ENCODE measurements around the gene MRAP. TPM values are rescaled to one million over a fixed set of nuclear protein-coding genes. Genes with fewer than 3 reads are reported as not detected.

MRAP gene
- total RNA-seq, 2 donors from 2014 or later: not detected

DNA sequence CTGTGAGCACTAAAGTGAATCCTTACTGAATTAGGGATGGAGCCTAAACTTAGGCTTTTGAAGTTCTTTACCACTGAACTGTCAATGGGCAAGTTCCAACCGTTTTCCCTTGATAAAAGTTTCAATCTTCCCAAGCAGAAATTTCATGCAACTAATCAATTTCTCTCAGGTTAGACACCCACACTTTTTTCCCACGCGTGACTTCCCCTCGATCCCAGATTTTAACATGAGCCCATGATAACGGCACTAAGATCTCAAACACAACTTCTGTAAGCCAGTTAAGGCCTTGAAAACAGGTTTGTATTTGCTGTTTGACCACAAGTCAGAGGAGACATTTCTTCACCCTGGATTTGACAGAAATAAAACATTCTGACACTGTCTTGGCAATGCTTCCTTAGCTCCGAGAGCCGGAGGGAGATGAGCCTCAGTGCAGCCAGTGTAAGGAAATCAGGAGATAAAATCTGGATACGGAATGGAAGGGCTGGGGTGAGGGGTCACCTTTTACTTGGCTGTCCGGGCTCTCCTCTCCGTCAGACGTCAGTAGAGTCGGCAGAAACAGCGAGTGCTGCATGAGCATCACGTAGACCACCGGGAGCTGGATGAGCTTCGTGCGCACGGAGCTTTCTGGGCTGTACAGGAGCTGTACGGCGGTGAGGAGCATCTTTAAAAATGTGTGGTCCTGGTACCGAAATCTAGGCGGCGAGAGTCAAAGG, 39.7 kb downstream of the MRAP start:
- Mint-ChIP-seq H3K4me3 (no peak overlapping the region), H3K4me1 (no peaks in the 10 kb centered on the region), H3K27ac (no peak overlapping the region), H3K9me3 (no peaks in the 10 kb centered on the region), H3K36me3 (ENCODE audit: low read depth) (peaks cover 100% of the 10 kb centered on the region), H3K27me3 (no peaks in the 10 kb centered on the region)
- ATAC-seq (replicated peaks): no peak

DNA sequence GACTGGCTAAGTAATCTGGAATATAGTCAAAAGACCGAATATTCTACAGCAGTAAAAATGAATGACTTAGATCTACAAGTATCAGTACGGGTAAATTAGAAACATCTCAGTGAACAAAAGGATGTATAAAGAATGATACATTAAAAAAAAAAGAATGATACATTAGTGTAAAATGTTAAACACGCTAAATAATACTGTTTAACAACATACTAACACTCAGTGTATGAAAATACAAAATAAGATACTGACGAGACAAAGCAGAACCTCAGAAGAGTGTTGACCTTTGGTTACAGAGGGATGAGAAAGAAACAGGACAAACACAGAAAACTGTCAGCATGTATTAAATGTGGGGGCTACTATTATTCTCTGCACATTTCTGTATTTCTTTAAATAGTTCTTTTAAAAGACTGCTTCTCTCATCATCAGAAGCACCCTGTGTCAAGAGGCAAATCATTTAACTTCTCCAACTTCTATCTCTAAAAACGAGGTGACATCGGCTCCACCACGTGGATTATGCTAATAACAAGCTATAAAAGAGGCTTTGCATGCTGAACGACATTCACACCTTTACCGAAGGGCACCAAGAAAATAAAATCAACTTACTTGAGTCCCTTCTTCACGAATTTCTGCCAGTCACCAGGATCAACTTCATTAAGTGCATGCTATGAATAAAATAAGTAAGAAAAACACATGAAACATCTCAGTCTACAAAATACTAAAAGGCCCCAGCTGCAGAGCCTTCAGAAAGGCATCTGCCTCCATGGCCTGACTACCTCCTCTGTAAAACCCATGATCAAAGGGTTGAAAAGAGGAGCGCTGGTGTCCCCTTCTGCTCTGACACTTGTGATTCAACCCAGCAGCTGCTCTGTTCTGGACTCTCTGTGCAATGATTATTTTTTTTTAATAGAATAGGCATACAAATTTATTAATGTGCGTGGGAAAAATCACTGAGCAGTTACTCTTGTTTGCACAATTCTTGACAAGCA, 42.5 kb downstream of the MRAP start:
- Mint-ChIP-seq H3K27me3 (no peaks in the 10 kb centered on the region), H3K4me1 (no peaks in the 10 kb centered on the region), H3K4me3 (no peak overlapping the region), H3K27ac (no peak overlapping the region), H3K36me3 (ENCODE audit: low read depth) (peaks cover 100% of the 10 kb centered on the region), H3K9me3 (no peaks in the 10 kb centered on the region)
- no peak for ATAC-seq (replicated peaks)

DNA sequence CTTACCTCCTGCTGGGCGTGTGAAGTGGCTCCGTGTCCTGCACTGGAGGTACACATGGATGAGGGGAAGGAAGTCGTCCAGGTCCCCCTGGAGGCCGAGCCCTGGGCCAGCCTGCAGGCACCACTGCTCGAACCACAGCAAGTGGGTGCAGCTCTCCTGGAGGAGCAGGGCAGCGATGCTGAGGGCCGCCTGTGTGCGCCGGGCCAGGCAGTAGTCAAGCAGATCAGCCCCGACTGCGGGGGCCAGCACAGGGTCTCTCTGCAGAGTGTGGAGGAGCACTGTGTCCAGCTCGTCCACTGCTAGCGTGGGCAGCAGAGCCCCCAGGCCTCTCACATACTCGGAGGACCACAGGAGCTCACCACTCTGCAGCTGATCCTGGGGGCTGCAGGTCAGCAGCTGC, 48.3 kb downstream of the MRAP start:
- Mint-ChIP-seq H3K9me3 (no peaks in the 10 kb centered on the region), H3K4me3 (no peak overlapping the region), H3K36me3 (ENCODE audit: low read depth) (peaks cover 100% of the 10 kb centered on the region), H3K27me3 (no peaks in the 10 kb centered on the region), H3K27ac (no peak overlapping the region), H3K4me1 (no peaks in the 10 kb centered on the region)
- ATAC-seq (replicated peaks): no peak

DNA sequence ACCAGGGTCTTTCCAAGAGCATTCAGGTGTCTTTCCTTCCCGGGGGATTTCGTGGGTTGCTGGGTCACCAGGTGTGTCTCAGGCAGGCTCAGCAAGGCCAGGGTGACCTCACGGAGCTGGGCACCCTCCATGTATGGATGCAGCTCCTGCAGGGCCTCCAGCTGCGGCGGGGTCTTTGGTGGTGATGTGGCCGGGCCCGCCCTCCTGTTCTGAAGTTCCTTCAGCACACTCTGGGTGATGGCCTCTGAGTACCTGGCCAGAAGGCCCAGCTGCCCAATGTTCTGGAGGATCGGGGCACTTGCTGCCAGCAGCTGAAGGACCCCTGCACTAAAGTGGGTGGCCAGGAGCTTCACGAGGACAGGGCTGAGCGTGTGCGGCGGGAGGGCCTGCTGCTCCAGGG, 48.7 kb downstream of the MRAP start:
- Mint-ChIP-seq H3K4me3 (no peak overlapping the region), H3K9me3 (no peaks in the 10 kb centered on the region), H3K27ac (no peak overlapping the region), H3K27me3 (no peaks in the 10 kb centered on the region), H3K36me3 (ENCODE audit: low read depth) (peaks cover 100% of the 10 kb centered on the region), H3K4me1 (no peaks in the 10 kb centered on the region)
- no peak for ATAC-seq (replicated peaks)

DNA sequence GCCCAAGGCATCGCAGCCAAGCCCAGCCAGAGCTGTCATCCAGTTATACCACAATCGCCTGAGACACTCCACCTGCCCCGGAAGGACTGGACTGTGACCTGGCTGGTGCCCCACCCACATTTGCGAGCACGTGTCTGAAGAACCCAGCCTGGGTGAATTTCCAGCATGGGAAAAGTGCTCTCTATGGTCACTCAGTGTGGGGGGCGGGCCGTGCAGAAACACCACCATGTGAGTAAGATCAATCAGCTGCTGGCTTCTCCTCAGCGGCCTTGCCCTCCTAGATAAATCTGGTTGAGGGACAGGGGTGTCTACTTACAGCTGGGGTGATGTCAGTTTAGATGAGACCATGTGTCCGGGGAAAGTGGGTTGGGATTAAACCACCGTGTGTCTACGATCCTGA, 49.3 kb downstream of the MRAP start:
- Mint-ChIP-seq H3K36me3 (ENCODE audit: low read depth) (peaks cover 100% of the 10 kb centered on the region), H3K27ac (no peak overlapping the region), H3K4me1 (no peaks in the 10 kb centered on the region), H3K4me3 (no peak overlapping the region), H3K9me3 (no peaks in the 10 kb centered on the region), H3K27me3 (no peaks in the 10 kb centered on the region)
- no peak for ATAC-seq (replicated peaks)

DNA sequence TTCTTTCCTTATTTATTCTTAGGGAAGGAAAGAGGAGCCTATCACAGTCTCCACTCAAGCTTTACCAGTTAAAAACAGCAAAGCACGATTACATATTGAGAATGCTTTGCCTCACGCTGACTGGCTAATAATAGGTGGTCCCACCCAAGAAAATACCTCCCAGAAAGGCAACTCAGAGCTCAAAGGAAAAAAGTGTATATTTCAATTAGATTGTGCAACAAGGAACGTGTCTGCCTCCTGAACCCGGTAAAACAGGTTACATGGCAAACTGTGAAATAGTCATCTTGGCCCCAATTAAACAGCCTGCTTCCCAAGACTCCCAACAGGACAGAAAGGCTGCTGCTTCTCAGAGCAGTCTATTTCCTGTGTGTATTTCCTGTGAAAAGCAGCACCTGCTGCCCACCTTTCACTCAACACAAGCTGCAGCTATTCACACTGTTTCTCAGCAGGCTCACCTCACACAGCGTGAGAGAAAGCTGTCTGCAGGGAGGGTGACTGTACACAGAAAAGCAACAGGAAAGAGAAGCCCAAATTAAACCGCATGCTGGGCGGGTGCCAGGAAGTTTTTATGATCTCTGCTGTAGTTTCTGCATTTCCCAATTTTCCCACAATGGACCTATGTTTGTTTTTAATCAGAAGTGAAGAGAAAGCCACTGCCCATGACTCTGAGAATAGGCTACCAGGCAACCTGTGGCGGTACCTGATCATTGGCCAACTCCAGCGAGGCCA, 50.1 kb downstream of the MRAP start:
- H3K36me3 Mint-ChIP-seq (ENCODE audit: low read depth): peaks cover 100% of the 10 kb centered on the region
- H3K27ac Mint-ChIP-seq: no peak overlapping the region
- no peak overlapping the region for H3K4me3 Mint-ChIP-seq
- H3K9me3 Mint-ChIP-seq: no peaks in the 10 kb centered on the region
- ATAC-seq (replicated peaks): no peak
- no peaks in the 10 kb centered on the region for H3K4me1 Mint-ChIP-seq
- no peaks in the 10 kb centered on the region for H3K27me3 Mint-ChIP-seq

DNA sequence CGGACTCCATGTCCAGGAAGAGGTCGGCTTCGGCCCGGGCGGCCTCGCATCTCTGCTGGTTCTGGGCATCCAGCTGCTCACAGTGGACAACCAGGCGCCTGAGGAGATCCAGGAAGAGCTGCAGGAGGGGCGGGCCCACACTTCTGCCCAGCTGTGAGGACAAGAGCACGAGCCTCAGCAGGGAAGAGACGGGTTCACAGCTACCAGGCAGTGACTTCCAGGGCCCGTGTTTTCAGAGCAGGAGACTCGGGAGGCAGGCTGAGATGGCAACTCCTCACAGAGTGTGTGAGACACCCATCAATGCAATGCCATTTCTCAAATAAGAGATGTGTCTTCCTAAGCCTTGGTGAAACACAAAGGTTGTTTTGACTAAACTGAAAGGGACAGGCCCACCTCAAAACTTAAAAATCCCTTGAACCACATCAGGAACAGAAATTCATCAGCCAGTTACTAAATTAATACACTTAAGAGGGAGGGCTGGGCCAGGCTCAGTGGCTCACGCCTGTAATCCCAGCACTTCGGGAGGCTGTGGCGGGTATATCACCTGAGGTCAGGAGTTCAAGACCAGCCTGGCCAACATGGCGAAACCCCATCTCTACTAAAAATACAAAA, 50.8 kb downstream of the MRAP start:
- peak; percentile 21 for ATAC-seq (replicated peaks)
- Mint-ChIP-seq H3K27ac (no peak overlapping the region), H3K4me3 (no peak overlapping the region)

DNA sequence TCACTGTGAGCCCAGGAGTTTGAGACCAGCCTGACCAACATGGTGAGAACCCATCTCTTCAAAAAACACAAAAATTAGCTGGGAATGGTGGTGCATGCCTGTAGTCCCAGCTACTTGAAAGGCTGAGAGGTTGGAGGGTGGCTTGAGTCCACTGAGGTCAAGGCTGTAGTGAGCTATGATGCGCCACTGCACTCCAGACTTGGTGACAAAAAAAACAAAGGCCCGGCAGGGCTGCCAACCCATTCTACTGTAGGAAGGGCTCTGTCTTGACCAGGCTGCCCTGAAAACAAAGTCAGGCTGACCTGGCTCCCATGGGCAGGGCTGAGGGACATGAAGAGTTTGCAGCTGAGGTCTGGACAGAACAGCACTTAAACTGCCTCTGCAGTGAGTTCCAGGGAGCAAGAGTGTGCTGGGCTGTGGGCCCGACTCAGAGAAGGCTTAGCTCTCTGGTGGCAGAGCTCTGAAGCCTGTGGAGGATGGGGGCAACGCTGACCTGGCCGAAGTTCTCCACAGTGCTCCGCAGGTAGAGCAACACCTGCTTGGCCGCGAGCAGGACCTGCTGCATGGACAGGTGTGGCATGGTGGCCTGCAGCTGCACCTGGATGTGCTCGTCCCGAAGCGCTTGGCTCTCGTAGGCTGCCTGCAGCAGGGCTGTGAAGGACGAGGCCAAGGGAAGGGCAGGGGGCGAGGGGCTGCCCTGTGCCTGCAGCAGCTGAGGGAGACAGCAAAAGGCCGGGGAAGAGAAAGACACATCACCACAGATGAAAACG, 51.7 kb downstream of the MRAP start:
- H3K4me1 Mint-ChIP-seq: no peaks in the 10 kb centered on the region
- no peak overlapping the region for H3K4me3 Mint-ChIP-seq
- H3K9me3 Mint-ChIP-seq: no peaks in the 10 kb centered on the region
- no peak overlapping the region for H3K27ac Mint-ChIP-seq
- H3K27me3 Mint-ChIP-seq: no peaks in the 10 kb centered on the region
- H3K36me3 Mint-ChIP-seq (ENCODE audit: low read depth): peaks cover 100% of the 10 kb centered on the region
- ATAC-seq (replicated peaks): no peak

More for the DNA sequence above, 50.8 kb downstream of the MRAP start:
- Mint-ChIP-seq H3K4me1 (no peaks in the 10 kb centered on the region), H3K9me3 (no peaks in the 10 kb centered on the region), H3K36me3 (ENCODE audit: low read depth) (peaks cover 100% of the 10 kb centered on the region), H3K27me3 (no peaks in the 10 kb centered on the region)

DNA sequence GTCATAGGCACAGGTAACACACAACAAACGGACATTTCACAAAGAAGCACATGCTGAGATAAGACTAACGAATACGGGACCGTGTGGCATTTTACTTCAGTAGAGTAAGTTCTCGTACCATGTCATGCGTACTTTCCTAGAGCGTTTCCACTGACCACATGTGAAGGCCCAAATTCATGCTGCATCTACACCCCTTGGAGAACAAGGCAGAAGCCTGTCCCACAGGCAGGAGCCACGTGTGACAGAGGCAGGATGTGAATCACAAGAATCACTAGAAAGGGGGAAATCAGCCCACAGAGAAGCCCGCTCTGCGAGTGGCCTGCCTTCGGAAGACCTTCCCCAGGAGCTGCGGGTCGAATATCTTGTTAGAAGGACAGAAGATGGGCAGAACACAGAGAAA, 52.3 kb downstream of the MRAP start:
- no peak overlapping the region for H3K27ac Mint-ChIP-seq
- no peaks in the 10 kb centered on the region for H3K9me3 Mint-ChIP-seq
- H3K4me3 Mint-ChIP-seq: no peak overlapping the region
- ATAC-seq (replicated peaks): no peak
- no peaks in the 10 kb centered on the region for H3K27me3 Mint-ChIP-seq
- H3K4me1 Mint-ChIP-seq: no peaks in the 10 kb centered on the region
- peaks cover 100% of the 10 kb centered on the region for H3K36me3 Mint-ChIP-seq (ENCODE audit: low read depth)

DNA sequence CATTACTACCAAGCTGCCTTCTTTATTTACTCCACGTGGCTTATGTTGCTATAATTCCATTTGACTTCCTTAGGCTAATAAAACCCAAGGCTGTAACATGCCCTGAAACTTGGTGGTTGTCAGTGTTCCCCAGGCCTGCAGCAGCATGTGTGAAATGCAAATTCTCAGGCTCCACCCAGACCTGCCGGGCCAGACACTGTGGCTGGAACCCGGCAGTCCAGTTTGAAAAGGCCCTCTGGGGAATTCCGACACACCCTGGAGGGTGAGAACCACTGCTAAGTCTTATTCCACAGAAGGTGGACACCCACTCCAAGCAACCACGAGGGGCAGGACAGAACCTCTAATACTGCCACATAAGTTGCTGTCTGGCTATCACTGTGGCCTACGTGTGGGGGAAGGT, 52.8 kb downstream of the MRAP start:
- H3K27ac Mint-ChIP-seq: no peak overlapping the region
- H3K9me3 Mint-ChIP-seq: no peaks in the 10 kb centered on the region
- ATAC-seq (replicated peaks): no peak
- no peak overlapping the region for H3K4me3 Mint-ChIP-seq
- no peaks in the 10 kb centered on the region for H3K27me3 Mint-ChIP-seq
- no peaks in the 10 kb centered on the region for H3K4me1 Mint-ChIP-seq
- peaks cover 100% of the 10 kb centered on the region for H3K36me3 Mint-ChIP-seq (ENCODE audit: low read depth)

DNA sequence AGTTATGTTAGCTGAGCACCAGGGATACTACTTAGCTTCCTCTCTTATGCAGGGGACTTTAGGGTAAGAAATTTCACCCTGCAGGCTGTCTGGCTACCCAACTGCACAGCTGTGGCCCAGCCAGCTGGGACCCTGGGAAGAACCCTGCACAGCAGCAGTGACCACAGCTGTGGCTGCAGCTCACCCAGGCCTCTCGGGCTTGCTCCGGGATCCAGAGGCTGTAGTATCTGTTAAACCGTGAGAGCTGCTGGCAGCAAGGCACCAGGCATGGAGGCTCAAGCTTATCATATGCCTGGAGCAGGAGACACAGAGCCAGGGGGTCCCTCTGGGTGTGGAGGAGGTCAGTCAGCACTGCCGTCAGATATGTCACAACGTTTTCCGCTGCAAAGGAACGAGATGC, 53.9 kb downstream of the MRAP start:
- H3K27me3 Mint-ChIP-seq: no peaks in the 10 kb centered on the region
- H3K9me3 Mint-ChIP-seq: no peaks in the 10 kb centered on the region
- peaks cover 100% of the 10 kb centered on the region for H3K36me3 Mint-ChIP-seq (ENCODE audit: low read depth)
- H3K4me1 Mint-ChIP-seq: no peaks in the 10 kb centered on the region
- H3K4me3 Mint-ChIP-seq: no peak overlapping the region
- H3K27ac Mint-ChIP-seq: no peak overlapping the region
- no peak for ATAC-seq (replicated peaks)

DNA sequence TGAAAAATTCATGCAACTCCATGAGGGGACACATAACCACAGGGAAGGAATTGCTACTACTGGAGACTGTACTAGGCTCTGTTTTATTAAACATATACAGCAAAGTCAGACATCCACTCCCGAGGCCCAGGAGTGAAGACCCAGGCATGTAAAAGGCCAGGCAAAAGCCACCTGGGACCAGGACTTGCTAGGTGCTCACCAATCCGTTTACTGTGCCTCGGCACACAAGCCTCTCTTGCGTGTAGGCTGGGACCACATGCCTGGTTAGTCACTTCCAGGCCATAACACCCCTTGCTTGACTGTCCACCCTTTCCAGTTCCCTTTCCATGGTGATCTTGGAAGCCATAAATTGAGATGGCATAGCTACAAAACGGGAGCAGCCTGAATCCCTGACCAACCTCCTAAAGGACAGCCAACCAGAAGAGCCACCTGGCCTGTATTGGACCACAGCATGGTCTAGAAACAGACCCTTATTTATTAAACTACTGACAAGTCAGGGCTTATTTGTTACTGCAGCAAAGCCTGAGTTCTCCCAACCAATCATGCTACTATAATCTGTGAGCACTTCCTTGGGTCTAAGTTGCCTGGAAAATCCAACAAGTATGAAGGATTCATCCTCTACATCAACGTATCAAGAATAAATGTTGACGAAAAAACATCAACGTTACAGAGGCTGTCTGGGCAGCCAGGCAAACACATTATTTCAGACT, 54.5 kb downstream of the MRAP start:
- Mint-ChIP-seq H3K4me3 (no peak overlapping the region), H3K4me1 (no peaks in the 10 kb centered on the region), H3K36me3 (ENCODE audit: low read depth) (peaks cover 100% of the 10 kb centered on the region), H3K27ac (no peak overlapping the region), H3K9me3 (no peaks in the 10 kb centered on the region), H3K27me3 (no peaks in the 10 kb centered on the region)
- no peak for ATAC-seq (replicated peaks)

DNA sequence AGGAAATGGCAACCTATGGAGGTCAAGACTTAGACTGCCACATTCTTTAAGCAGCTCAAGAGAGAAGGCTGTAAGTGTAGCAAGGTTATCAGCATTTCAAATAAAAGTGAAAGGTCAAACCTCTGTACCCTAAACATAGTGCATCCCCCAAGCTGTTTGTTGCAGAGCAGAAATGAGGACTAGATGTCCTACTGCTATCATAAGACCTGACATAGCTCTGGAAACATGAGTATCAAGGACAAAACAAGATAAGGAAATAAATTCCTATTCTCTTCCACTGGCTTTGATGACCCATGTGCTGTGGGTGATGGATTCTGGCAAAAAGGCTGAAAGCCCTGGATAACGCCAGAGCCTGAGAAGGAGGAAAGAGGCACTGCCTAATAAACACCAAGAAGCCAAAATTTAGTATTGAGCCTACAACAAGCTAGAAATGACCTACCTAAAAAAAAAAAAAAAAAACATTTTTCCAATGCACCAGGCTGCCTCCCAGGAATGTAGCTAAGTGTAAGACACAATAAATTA, 58.3 kb downstream of the MRAP start:
- no peaks in the 10 kb centered on the region for H3K9me3 Mint-ChIP-seq
- no peaks in the 10 kb centered on the region for H3K27me3 Mint-ChIP-seq
- H3K27ac Mint-ChIP-seq: no peak overlapping the region
- peaks cover 100% of the 10 kb centered on the region for H3K36me3 Mint-ChIP-seq (ENCODE audit: low read depth)
- ATAC-seq (replicated peaks): no peak
- H3K4me1 Mint-ChIP-seq: no peaks in the 10 kb centered on the region
- H3K4me3 Mint-ChIP-seq: no peak overlapping the region

All from activated T-helper 17 cell treated with anti-CD3 and anti-CD28 coated beads, Interleukin-2, amount 50 U/mL, for 72 hours (primary cell).